Mononuclear cell (primary cell): ENCODE results near the gene PLCH1. TPM values are rescaled to one million over a fixed set of nuclear protein-coding genes. Genes with fewer than 3 reads are reported as not detected.

Source experiments
- H3K27me3 ChIP-seq: 2 replicates; pipeline ENCODE4 v1.6.0; 2011; ENCODE audit warnings: low read length, control low read depth; ENCODE audit not compliant: insufficient read depth
- H3K4me1 ChIP-seq: 2 replicates; pipeline ENCODE4 v1.5.1; 2011; ENCODE audit warnings: mild to moderate bottlenecking, low read length, control low read depth; ENCODE audit not compliant: insufficient read depth
- H3K4me3 ChIP-seq: 2 replicates; pipeline ENCODE4 v1.5.1; 2011; ENCODE audit warnings: mild to moderate bottlenecking, low read length, moderate library complexity
- H3K9me3 ChIP-seq: 2 replicates; pipeline ENCODE4 v1.5.1; 2011; ENCODE audit warnings: low read depth, mild to moderate bottlenecking, control low read depth, low read length
- total RNA-seq: library from RNA; depleted of rRNA; stranded (reverse); fragments of >200 nt; gene quantifications from one replicate; pipeline ENCODE4 v1.2.3, GENCODE V29; 2012

The PLCH1 gene
- total RNA-seq, 1 donor: 0.94 TPM

GRCh38 chr3:155342344-155342743, 402.5 kb downstream of the PLCH1 start:
- no peak overlapping the region for H3K4me3 ChIP-seq
- no peaks in the 10 kb centered on the region for H3K4me1 ChIP-seq
- H3K9me3 ChIP-seq: no peaks in the 10 kb centered on the region
- H3K27me3 ChIP-seq: no peaks in the 10 kb centered on the region

GRCh38 chr3:155339052-155339451, 405.8 kb downstream of the PLCH1 start:
- H3K4me3 ChIP-seq: no peak overlapping the region
- no peaks in the 10 kb centered on the region for H3K9me3 ChIP-seq
- no peaks in the 10 kb centered on the region for H3K4me1 ChIP-seq
- no peaks in the 10 kb centered on the region for H3K27me3 ChIP-seq

GRCh38 chr3:155335724-155336354, 409.0 kb downstream of the PLCH1 start:
- H3K4me1 ChIP-seq: no peaks in the 10 kb centered on the region
- no peak overlapping the region for H3K4me3 ChIP-seq
- H3K9me3 ChIP-seq: no peaks in the 10 kb centered on the region
- no peaks in the 10 kb centered on the region for H3K27me3 ChIP-seq

DNA sequence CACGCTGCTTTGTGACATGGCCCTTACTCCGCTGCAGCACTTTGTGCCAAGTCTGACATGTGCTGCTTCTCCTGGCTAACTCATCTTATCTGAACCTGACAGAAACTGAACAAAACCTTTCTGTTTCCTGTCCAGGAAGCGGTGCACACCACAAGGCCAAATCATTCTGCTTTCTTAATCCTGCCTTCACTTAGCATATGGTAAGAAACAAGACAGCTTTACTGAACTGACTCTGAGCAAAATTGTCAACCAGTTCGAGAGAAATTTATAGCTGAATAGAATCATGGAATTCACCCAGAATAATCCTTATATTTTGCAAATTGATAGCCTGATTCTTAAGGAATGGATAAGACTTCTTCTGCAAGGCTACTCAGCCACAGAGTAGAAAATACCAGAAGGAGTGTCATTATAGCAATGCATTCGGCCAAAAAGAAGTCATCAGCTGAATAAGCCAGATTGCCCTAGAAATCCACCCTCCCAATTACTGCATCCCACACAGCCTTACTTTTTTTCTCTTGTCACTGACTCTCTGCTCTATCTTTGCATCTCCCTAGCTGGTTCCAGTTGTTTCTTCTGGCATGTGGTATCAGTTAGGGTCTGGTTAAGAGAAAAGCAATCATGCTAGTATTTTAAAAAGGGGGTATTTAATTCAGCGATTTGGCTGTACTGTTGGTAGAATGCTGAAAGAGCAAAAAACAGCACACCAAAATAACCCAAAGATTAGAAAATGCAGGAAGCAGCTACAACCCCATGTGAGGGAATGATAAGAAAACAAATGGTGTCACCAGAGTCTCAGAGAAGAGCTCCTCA, 409.8 kb downstream of the PLCH1 start:
- H3K4me3 ChIP-seq: no peak overlapping the region
- H3K27me3 ChIP-seq: no peaks in the 10 kb centered on the region
- H3K4me1 ChIP-seq: no peaks in the 10 kb centered on the region
- no peaks in the 10 kb centered on the region for H3K9me3 ChIP-seq

- no peak overlapping the region for H3K4me3 ChIP-seq
- no peaks in the 10 kb centered on the region for H3K4me1 ChIP-seq
- no peaks in the 10 kb centered on the region for H3K27me3 ChIP-seq
- no peaks in the 10 kb centered on the region for H3K9me3 ChIP-seq
These were observed 410.5 kb downstream of the PLCH1 start for GRCh38 chr3:155334215-155334913.

GRCh38 chr3:155332716-155333115, 412.2 kb downstream of the PLCH1 start:
- Histone ChIP-seq H3K9me3 (no peaks in the 10 kb centered on the region), H3K4me1 (no peaks in the 10 kb centered on the region), H3K27me3 (no peaks in the 10 kb centered on the region), H3K4me3 (no peak overlapping the region)

- no peaks in the 10 kb centered on the region for H3K4me1 ChIP-seq
- no peaks in the 10 kb centered on the region for H3K27me3 ChIP-seq
- no peaks in the 10 kb centered on the region for H3K9me3 ChIP-seq
- no peak overlapping the region for H3K4me3 ChIP-seq
These were observed 413.8 kb downstream of the PLCH1 start for GRCh38 chr3:155331078-155331477.

DNA sequence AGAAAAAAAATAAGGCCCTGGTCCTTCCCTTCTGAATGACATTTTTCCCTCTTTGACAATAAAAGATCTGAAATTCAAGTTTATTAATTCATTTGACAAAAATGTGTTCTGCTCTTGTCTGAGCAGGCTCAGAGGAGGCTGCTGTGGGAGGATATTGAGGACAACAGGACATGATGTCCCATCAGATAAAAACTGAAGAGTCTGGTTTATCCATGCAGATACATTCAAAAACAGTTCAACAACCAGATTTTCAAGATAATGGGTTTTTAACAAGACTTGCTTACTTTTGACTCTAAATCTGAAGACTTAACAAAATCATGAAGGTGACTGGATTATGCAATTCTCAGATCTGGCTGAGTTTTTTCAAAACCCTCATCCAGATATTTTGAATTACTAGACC, 414.5 kb downstream of the PLCH1 start:
- Histone ChIP-seq H3K27me3 (no peaks in the 10 kb centered on the region), H3K9me3 (no peaks in the 10 kb centered on the region), H3K4me3 (no peak overlapping the region), H3K4me1 (no peaks in the 10 kb centered on the region)

DNA sequence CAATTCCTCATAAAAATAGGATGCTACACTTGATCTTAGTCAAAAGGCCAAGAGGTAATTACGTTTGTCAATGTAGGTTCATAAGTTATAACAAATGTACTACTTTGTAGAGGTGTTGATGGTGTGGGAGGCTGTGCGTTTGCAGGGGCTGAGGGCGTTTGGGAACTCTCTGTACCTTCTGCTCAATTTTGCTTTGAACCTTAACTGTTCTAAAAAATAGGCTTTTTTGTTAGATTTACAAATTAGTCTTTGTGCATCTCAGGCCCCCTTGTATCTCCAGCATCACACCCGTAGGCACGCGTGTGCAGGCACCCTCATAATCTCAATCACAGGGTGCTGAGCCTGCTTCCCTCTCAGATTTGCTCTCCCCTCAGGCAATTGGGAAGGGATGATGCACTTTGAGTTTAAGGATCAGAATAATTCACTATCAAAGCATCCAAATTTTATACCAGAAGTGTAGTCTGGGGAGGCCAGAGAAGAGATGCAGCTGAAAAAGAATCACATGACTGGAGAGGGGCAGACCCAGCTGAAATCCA, 415.3 kb downstream of the PLCH1 start:
- Histone ChIP-seq H3K9me3 (no peaks in the 10 kb centered on the region), H3K4me3 (no peak overlapping the region), H3K4me1 (no peaks in the 10 kb centered on the region), H3K27me3 (no peaks in the 10 kb centered on the region)

GRCh38 chr3:155327871-155328270, 417.0 kb downstream of the PLCH1 start:
- Histone ChIP-seq H3K9me3 (no peaks in the 10 kb centered on the region), H3K27me3 (no peaks in the 10 kb centered on the region), H3K4me3 (no peak overlapping the region), H3K4me1 (no peaks in the 10 kb centered on the region)

DNA sequence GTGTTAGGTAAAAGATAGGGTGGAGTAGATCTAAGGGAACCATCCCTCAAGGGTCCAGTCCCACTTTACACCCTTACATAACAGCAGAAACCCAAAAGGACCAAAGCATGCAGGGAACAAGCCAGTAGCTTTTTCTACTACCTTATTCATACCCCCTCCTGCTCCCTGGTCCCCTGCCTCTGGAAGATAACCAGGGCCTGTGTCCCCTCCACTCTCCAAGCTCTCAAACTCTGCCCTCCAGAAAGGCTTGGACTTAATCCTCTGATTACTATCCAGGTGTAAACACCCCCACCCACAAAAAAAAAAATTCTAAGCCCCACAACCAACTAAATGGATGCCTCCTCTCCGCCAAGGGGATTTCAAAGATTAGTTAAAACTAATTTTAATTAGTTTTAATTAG, 417.4 kb downstream of the PLCH1 start:
- Histone ChIP-seq H3K9me3 (no peaks in the 10 kb centered on the region), H3K4me3 (no peak overlapping the region), H3K27me3 (no peaks in the 10 kb centered on the region), H3K4me1 (no peaks in the 10 kb centered on the region)

- Histone ChIP-seq H3K4me3 (no peak overlapping the region), H3K27me3 (no peaks in the 10 kb centered on the region), H3K9me3 (no peaks in the 10 kb centered on the region), H3K4me1 (no peaks in the 10 kb centered on the region)
These were observed 418.0 kb downstream of the PLCH1 start for GRCh38 chr3:155326901-155327300.

DNA sequence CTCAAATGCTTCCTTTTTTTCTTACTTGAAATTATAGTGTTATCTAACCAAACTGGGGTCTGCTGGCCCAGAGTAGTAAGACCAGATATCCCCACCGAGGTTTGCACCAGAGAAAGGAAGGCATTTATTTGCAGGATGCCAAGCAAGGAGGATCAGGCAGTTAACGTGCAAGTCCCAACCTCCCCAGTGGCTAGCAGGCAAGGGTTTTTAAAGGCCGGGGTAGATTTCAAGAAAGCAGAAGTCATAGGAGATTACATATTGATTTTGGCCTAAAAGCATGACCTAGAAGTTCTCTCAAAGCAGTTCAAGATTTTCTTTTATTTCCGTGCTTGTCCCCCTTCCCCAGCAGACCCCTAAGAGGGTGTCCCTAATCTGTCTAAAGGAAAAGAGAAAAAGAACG, 418.6 kb downstream of the PLCH1 start:
- no peaks in the 10 kb centered on the region for H3K27me3 ChIP-seq

More for the DNA sequence above, 418.6 kb downstream of the PLCH1 start:
- H3K4me1 ChIP-seq: no peaks in the 10 kb centered on the region
- no peak overlapping the region for H3K4me3 ChIP-seq
- no peaks in the 10 kb centered on the region for H3K9me3 ChIP-seq
